Right cardiac atrium (tissue), 5 donors: ENCODE data around the gene KLHL14. TPM values are rescaled to one million over a fixed set of nuclear protein-coding genes. Genes with fewer than 3 reads are reported as not detected.

Experiments
- ATAC-seq, 2 donors: fragments of 200-7000 bp; cut with Tn5 transposase; one replicate each; pipeline versions ENCODE4 v1.8.0 to v1.9.1; 2020; ENCODE audit warnings: moderate library complexity in 2 of 2, mild to moderate bottlenecking in 1 of 2
- DNase-seq, 3 donors: peaks; one replicate each; pipeline ENCODE4 v3.0.0-alpha.2; 2020
- H3K27ac ChIP-seq: one replicate; pipeline ENCODE4 v1.5.1; 2013; ENCODE audit warnings: mild to moderate bottlenecking, low read length, control low read depth, moderate library complexity
- H3K27me3 ChIP-seq: one replicate; pipeline ENCODE4 v1.6.1; 2013; ENCODE audit not compliant: control insufficient read depth, insufficient read depth
- H3K4me1 ChIP-seq: one replicate; pipeline ENCODE4 v1.6.1; 2013; ENCODE audit warnings: low read length; ENCODE audit not compliant: control insufficient read depth, insufficient read depth
- H3K4me3 ChIP-seq: one replicate; pipeline ENCODE4 v1.5.1; 2013; ENCODE audit warnings: low read length, control low read depth
- H3K9me3 ChIP-seq: one replicate; pipeline ENCODE4 v1.6.1; 2013; ENCODE audit warnings: low read length; ENCODE audit not compliant: control insufficient read depth
- WGBS: extraction: QIAGEN DNeasy Blood & Tissue Kit; methylation state at CpG from one replicate; pipeline ENCODE4 v1.1.7; 2013; 5-methylcytosine and 5-hydroxymethylcytosine counted together
- intact Hi-C, 4 donors: fragments of 100-400 bp; cut with DNase I; formaldehyde crosslinking; loops; one replicate each; pipeline versions ENCODE4 v1.11.0 to v1.14.0; 2022 to 2023
- polyA plus RNA-seq: library from polyadenylated mRNA; stranded (reverse); fragments of 200-250 nt; gene quantifications from one replicate; pipeline ENCODE4 v1.2.3, GENCODE V29; 2013
- total RNA-seq, 4 donors: library from RNA; stranded (reverse); fragmentation: NEBNext Ultra II Directional; extraction: Animal tissue kit (Norgen Biotek cat#: 25700); gene quantifications; one replicate each; pipeline ENCODE4 v1.2.1, GENCODE V29; 2021
- donor health status: healthy with polysubstance abuse.
- donor health status: DM: no; HTN: yes; CAD: no.
- donor health status: DM: no; HTN: no; CAD: no.
- donor health status: DM: no; HTN: yes; CAD: no; lungs with severe emphysema.
- donor health status: DM: yes; HTN: yes; CAD: no.

The KLHL14 gene
- total and polyA plus RNA-seq, 5 donors, result 0.09 TPM; not detected in 3

DNA sequence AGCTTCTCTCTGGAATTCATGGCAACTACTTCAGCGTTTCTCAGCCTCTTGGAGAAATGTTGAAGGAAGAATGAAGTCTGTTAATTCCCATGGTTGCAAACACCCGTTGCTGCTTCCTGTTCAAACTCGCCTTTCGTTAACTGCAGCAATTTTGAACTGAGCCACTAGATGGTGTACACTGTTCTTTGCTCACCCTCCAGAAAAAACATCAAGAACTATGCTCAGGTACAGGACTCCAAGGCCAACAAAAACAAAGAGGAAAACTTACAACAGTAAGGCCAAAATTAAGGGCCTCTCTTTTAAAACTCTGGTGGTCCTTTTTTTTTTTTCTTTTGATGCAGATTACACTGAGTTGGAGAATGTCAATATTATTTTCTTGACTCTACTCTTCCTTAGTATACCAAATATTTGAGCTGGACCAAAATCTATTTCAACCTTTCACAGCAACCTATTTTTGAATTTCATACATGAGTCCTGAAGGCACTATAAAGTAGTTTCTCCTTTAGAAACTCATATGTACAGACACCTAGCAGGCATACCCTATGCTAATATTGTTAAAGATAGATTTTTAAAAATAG is 58.2 kb downstream of the KLHL14 start:
- WGBS, result under 1% methylated on average over 4 of the region's 4 CpGs
- no peaks in the 10 kb centered on the region for H3K4me1 ChIP-seq
- H3K27me3 ChIP-seq, result no peaks in the 10 kb centered on the region
- DNase-seq (no peak), ATAC-seq (peak; percentile 54 to 65)
- intact Hi-C loops, result no loop called here
- no peak overlapping the region for H3K27ac ChIP-seq
- H3K9me3 ChIP-seq, result no peaks in the 10 kb centered on the region
- H3K4me3 ChIP-seq, result no peak overlapping the region

DNA sequence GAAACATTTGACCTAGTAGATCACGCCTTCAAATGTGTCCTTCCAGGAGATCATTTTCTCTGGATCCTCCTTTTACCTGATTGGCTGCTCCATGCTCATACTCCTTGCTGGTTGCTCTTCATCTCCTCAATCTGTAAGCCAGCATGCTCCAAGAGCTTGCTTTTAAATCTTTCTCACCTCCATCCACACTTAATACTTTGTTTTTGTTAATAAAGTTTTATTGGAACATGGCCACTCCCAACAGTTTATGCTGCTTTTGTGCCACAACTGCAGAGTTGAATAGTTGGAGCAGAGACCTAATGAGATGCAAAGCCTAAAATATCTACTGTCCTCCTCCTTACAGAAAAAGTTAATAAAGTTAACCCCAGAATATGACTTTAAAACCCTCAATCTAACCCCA is 60.0 kb downstream of the KLHL14 start:
- ATAC-seq (no peak), DNase-seq (no peak)

DNA sequence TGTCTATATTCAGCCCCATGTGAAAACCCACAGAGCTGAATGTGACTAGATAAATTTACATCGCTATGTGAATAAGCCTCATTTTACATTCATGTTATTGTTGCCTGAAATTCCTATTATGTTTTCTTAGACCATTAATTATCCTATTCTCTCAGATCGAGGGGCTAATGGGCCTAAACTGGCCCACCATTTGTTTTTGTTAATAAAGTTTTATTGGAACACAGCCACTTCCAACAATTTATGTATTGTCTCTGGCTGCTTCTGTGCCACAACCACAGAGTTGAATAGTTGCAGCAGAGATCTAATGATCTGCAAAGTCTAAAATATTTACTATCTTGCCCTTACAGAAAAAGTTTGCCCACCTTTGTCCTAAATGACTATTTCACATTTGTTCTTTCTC is 61.0 kb downstream of the KLHL14 start:
- DNase-seq, result no peak
- H3K4me1 ChIP-seq, result no peaks in the 10 kb centered on the region
- no peak for ATAC-seq
- H3K27ac ChIP-seq, result no peak overlapping the region
- no peak overlapping the region for H3K4me3 ChIP-seq
- whole genome bisulfite sequencing, result 90% methylated on average over 2 of the region's 2 CpGs
- intact Hi-C loops, result no loop called here
- no peaks in the 10 kb centered on the region for H3K27me3 ChIP-seq
- H3K9me3 ChIP-seq, result no peaks in the 10 kb centered on the region

More for the DNA sequence above, 60.0 kb downstream of the KLHL14 start:
- H3K4me3 ChIP-seq, result no peak overlapping the region
- H3K27ac ChIP-seq, result no peak overlapping the region
- no peaks in the 10 kb centered on the region for H3K4me1 ChIP-seq
- 89% methylated on average over 1 of the region's 1 CpG for WGBS
- H3K27me3 ChIP-seq, result no peaks in the 10 kb centered on the region
- no peaks in the 10 kb centered on the region for H3K9me3 ChIP-seq
- intact Hi-C loops, result no loop called here

- DNase-seq, result no peak
- no peak overlapping the region for H3K4me3 ChIP-seq
- no peak overlapping the region for H3K27ac ChIP-seq
- WGBS, result 83% methylated on average over 2 of the region's 2 CpGs
- H3K4me1 ChIP-seq, result no peaks in the 10 kb centered on the region
- H3K9me3 ChIP-seq, result no peaks in the 10 kb centered on the region
- H3K27me3 ChIP-seq, result no peaks in the 10 kb centered on the region
- intact Hi-C loops, result no loop called here
- ATAC-seq, result no peak
These were observed 65.2 kb downstream of the KLHL14 start for GRCh38 chr18:32707586-32707985.

GRCh38 chr18:32707147-32707546 is 65.7 kb downstream of the KLHL14 start:
- Histone ChIP-seq H3K4me1 (no peaks in the 10 kb centered on the region), H3K27me3 (no peaks in the 10 kb centered on the region), H3K4me3 (no peak overlapping the region), H3K27ac (no peak overlapping the region), H3K9me3 (no peaks in the 10 kb centered on the region)
- ATAC-seq (no peak), DNase-seq (no peak)
- WGBS, result 77% methylated on average over 2 of the region's 2 CpGs
- intact Hi-C loops, result no loop called here

GRCh38 chr18:32701313-32701712 is 71.5 kb downstream of the KLHL14 start:
- intact Hi-C loops, result no loop called here
- no peak for ATAC-seq
- no peak for DNase-seq
- no peaks in the 10 kb centered on the region for H3K4me1 ChIP-seq
- no peak overlapping the region for H3K4me3 ChIP-seq
- no peak overlapping the region for H3K27ac ChIP-seq
- H3K9me3 ChIP-seq, result no peaks in the 10 kb centered on the region
- no peaks in the 10 kb centered on the region for H3K27me3 ChIP-seq

- Histone ChIP-seq H3K27ac (no peak overlapping the region), H3K9me3 (no peaks in the 10 kb centered on the region), H3K4me1 (no peaks in the 10 kb centered on the region), H3K27me3 (no peaks in the 10 kb centered on the region), H3K4me3 (no peak overlapping the region)
- DNase-seq, result no peak
- no peak for ATAC-seq
- WGBS, result 65% methylated on average over 3 of the region's 3 CpGs
- intact Hi-C loops, result no loop called here
These were observed 74.7 kb downstream of the KLHL14 start for GRCh38 chr18:32698153-32698552.

DNA sequence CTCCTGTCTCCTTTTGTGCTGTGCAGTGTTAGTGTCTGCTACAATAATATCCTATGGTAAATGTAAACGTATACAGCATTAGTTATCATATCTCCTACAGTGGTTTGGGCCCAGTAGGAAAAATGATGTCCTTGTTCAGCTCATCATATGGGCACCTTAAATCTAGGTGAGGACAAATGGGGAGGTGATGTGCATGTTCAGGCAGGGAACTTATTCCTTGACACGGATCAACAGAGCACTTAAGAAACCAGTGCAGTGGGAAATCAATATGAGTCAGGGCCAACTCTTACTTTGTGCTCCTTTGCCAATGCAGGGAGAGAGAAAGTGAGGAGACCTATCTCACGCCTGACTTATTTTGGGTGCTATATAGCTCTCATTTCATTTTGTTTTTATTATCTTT is 76.4 kb downstream of the KLHL14 start:
- H3K9me3 ChIP-seq, result no peaks in the 10 kb centered on the region
- intact Hi-C loops, result no loop called here
- no peak overlapping the region for H3K4me3 ChIP-seq
- 75% methylated on average over 3 of the region's 3 CpGs for WGBS
- ATAC-seq, result no peak
- no peak overlapping the region for H3K27ac ChIP-seq
- no peak for DNase-seq
- no peaks in the 10 kb centered on the region for H3K4me1 ChIP-seq
- no peaks in the 10 kb centered on the region for H3K27me3 ChIP-seq

GRCh38 chr18:32695534-32695933 is 77.3 kb downstream of the KLHL14 start:
- H3K27ac ChIP-seq, result no peak overlapping the region
- DNase-seq, result no peak
- no peaks in the 10 kb centered on the region for H3K4me1 ChIP-seq
- intact Hi-C loops, result no loop called here
- H3K9me3 ChIP-seq, result no peaks in the 10 kb centered on the region
- no peak for ATAC-seq
- H3K4me3 ChIP-seq, result no peak overlapping the region
- H3K27me3 ChIP-seq, result no peaks in the 10 kb centered on the region
- 91% methylated on average over 3 of the region's 3 CpGs for WGBS

- H3K4me1 ChIP-seq, result no peaks in the 10 kb centered on the region
- ATAC-seq (no peak), DNase-seq (no peak)
- no peak overlapping the region for H3K27ac ChIP-seq
- H3K9me3 ChIP-seq, result no peaks in the 10 kb centered on the region
- 91% methylated on average over 1 of the region's 1 CpG for WGBS
- H3K4me3 ChIP-seq, result no peak overlapping the region
- intact Hi-C loops, result no loop called here
- H3K27me3 ChIP-seq, result no peaks in the 10 kb centered on the region
These were observed 84.0 kb downstream of the KLHL14 start for GRCh38 chr18:32688821-32689220.

GRCh38 chr18:32684940-32685339 is 87.9 kb downstream of the KLHL14 start:
- no peak overlapping the region for H3K27ac ChIP-seq
- ATAC-seq (no peak), DNase-seq (no peak)
- WGBS, result 61% methylated on average over 8 of the region's 8 CpGs
- H3K4me1 ChIP-seq, result no peaks in the 10 kb centered on the region
- H3K4me3 ChIP-seq, result no peak overlapping the region
- intact Hi-C loops, result no loop called here
- no peaks in the 10 kb centered on the region for H3K9me3 ChIP-seq
- H3K27me3 ChIP-seq, result no peaks in the 10 kb centered on the region

DNA sequence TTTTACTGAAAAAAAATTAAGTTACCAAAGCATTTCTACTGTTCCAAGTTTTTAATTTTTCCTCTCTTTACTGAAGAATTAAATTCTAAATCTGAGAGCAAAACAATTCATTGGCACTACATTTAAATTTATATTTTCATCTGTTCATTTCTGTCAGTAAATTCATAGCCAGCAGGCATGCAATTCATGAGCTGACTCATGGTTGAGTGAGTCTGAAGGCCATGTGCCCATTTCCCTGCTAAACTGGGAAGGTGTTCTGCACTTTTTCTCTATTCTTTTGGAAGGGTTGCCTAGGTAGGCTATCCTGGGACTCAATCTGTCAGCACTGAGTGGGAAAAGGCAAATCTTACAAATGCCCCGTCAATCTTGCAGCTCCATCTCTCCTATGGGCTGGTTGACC is 88.7 kb downstream of the KLHL14 start:
- no peaks in the 10 kb centered on the region for H3K4me1 ChIP-seq
- no peaks in the 10 kb centered on the region for H3K9me3 ChIP-seq
- intact Hi-C loops, result no loop called here
- 96% methylated on average over 1 of the region's 1 CpG for WGBS
- no peak overlapping the region for H3K4me3 ChIP-seq
- H3K27me3 ChIP-seq, result no peaks in the 10 kb centered on the region
- ATAC-seq (no peak), DNase-seq (no peak)
- no peak overlapping the region for H3K27ac ChIP-seq
